Kidney (tissue), 14 donors: Measurements from ENCODE around the gene TMEM9B. TPM values are rescaled to one million over a fixed set of nuclear protein-coding genes. Genes with fewer than 3 reads are reported as not detected.

Source experiments
- DNase-seq, 5 donors: peaks; one replicate each; pipeline ENCODE4 v3.0.0-alpha.2; 2013 to 2020
- FAIRE-seq: peaks from 2 replicates; lab custom pipeline; 2012; peaks lifted over from hg19 to GRCh38; lab: Jason Lieb, UNC
- H3K27ac ChIP-seq, 2 donors: one replicate each; pipeline ENCODE4 v1.7.0; 2013; ENCODE audit warnings: low read depth in 2 of 2, low read length in 2 of 2, inconsistent platforms in 1 of 2
- H3K27me3 ChIP-seq: one replicate; pipeline ENCODE4 v1.7.1; 2013; ENCODE audit warnings: low read length, inconsistent platforms; ENCODE audit not compliant: control insufficient read depth, insufficient read depth
- H3K36me3 ChIP-seq, 3 donors: one replicate each; pipeline versions ENCODE4 v1.7.0 to v1.7.1; 2013; ENCODE audit warnings: low read length in 3 of 3, control low read depth in 1 of 3, inconsistent platforms in 1 of 3; ENCODE audit not compliant: insufficient read depth in 3 of 3, control insufficient read depth in 2 of 3
- H3K4me1 ChIP-seq, 3 donors: one replicate each; pipeline versions ENCODE4 v1.7.0 to v1.7.1; 2013; ENCODE audit warnings: low read length in 3 of 3, inconsistent platforms in 1 of 3, low read depth in 1 of 3; ENCODE audit not compliant: control insufficient read depth in 2 of 3, insufficient read depth in 2 of 3
- H3K4me3 ChIP-seq, 3 donors: one replicate each; pipeline versions ENCODE4 v1.7.0 to v1.8.1; 2013; ENCODE audit warnings: low read length in 3 of 3, control low read depth in 1 of 3, inconsistent platforms in 1 of 3
- H3K9ac ChIP-seq, 3 donors: one replicate each; pipeline versions ENCODE4 v1.7.0 to v1.7.1; 2013; ENCODE audit warnings: low read length in 3 of 3, control low read depth in 1 of 3, inconsistent platforms in 1 of 3
- H3K9me3 ChIP-seq, 3 donors: one replicate each; pipeline versions ENCODE4 v1.7.0 to v1.7.1; 2013; ENCODE audit warnings: low read length in 3 of 3, control low read depth in 1 of 3, inconsistent platforms in 1 of 3; ENCODE audit not compliant: control insufficient read depth in 2 of 3, insufficient read depth in 1 of 3
- intact Hi-C: fragments of 100-400 bp; cut with DNase I; formaldehyde crosslinking; loops from one replicate; pipeline ENCODE4 v1.11.1; 2022
- polyA plus RNA-seq: library from polyadenylated mRNA; stranded (reverse); fragments of 350-450 nt; fragmentation: Illumina TruSeq; extraction: RNeasy Lipid Tissue Mini Kit (QIAGEN cat#74804); gene quantifications from one replicate; pipeline ENCODE4 v1.2.3, GENCODE V29; 2014; ENCODE audit warnings: low read depth, low replicate concordance; ENCODE audit not compliant: insufficient read depth
- total RNA-seq: library from RNA; stranded (reverse); fragmentation: NEBNext Ultra II Directional; extraction: Animal tissue kit (Norgen Biotek cat#: 25700); gene quantifications from one replicate; pipeline ENCODE4 v1.2.1, GENCODE V29; 2021
- TF ChIP-seq, protein P1 (sequence below): IDR thresholded peaks from 3 replicates; pipeline ENCODE4 v1.5.1; 2012; ENCODE audit warnings: mild to moderate bottlenecking, moderate library complexity, borderline replicate concordance; ENCODE audit not compliant: insufficient read depth; ENCODE audit errors: extremely low read depth
- donor health status: control.
- donor health status: control.
- donor health status: control.
- donor health status: control.
- donor health status: control.
- donor health status: DM: yes; HTN: yes; CAD: no.
- donor health status: Normal renal cell carcinoma (clear cell type).

TMEM9B gene
- total and polyA plus RNA-seq, 2 donors from 2014 or later = 64.4 to 73.0 TPM

DNA sequence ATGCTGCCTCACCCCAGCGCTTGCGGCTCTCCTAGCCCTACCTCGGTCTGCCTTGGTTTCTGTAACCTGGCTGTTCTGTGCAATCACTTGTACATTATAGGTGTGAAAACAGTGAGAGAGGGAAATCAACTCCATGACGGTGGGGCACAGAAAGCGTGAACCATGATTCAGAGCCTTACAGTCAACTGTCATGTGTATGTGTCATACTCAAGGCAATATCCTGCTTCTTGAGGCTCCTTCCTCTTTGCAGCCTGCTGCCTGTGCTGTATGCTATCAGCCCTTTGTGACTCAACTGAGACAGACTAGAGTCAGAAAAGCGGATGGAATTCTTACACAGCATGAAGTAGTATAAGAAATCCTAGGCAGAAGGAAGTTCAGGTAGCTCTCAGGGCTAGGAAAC is 37.5 kb upstream of the TMEM9B start:
- no peak for FAIRE-seq
- intact Hi-C loops = no loop called here
- no peak overlapping the region for H3K9ac ChIP-seq

DNA sequence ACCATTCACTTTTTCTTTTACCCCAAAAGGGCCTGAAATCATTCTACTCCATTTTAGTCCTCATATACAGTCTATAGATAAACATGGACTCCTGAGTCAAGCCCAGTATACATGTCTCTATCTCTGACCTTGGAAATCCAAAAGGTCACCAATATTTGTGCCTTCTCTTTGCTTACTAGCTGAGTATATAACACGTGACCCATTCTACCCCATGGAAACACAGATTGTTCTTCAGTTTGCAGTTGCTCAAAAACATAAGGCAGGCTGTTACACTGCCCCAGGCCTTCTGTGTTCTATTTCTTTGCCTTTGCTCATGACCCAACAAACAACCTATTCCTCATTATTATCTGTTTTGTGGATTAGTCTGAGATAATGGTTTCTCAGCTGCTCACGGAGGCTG is 33.8 kb upstream of the TMEM9B start:
- FAIRE-seq (no peak), DNase-seq (no peak)
- no peaks in the 10 kb centered on the region for H3K36me3 ChIP-seq
- peaks cover 9% of the 10 kb centered on the region for H3K27me3 ChIP-seq
- no peak overlapping the region for H3K27ac ChIP-seq
- peaks cover 0 to 4% (median under 1%) of the 10 kb centered on the region in 3 donors for H3K4me1 ChIP-seq
- TF ChIP-seq, protein P1, sequence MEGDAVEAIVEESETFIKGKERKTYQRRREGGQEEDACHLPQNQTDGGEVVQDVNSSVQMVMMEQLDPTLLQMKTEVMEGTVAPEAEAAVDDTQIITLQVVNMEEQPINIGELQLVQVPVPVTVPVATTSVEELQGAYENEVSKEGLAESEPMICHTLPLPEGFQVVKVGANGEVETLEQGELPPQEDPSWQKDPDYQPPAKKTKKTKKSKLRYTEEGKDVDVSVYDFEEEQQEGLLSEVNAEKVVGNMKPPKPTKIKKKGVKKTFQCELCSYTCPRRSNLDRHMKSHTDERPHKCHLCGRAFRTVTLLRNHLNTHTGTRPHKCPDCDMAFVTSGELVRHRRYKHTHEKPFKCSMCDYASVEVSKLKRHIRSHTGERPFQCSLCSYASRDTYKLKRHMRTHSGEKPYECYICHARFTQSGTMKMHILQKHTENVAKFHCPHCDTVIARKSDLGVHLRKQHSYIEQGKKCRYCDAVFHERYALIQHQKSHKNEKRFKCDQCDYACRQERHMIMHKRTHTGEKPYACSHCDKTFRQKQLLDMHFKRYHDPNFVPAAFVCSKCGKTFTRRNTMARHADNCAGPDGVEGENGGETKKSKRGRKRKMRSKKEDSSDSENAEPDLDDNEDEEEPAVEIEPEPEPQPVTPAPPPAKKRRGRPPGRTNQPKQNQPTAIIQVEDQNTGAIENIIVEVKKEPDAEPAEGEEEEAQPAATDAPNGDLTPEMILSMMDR = no peak
- H3K9ac ChIP-seq = no peak overlapping the region
- H3K9me3 ChIP-seq = no peaks in the 10 kb centered on the region
- intact Hi-C loops = no loop called here
- no peak overlapping the region for H3K4me3 ChIP-seq

More for the DNA sequence above, 37.5 kb upstream of the TMEM9B start:
- Histone ChIP-seq H3K27ac (no peak overlapping the region), H3K4me1 (peaks cover 2 to 8% (median 6%) of the 10 kb centered on the region in 3 donors), H3K36me3 (no peaks in the 10 kb centered on the region), H3K9me3 (no peaks in the 10 kb centered on the region), H3K27me3 (peaks cover 16% of the 10 kb centered on the region), H3K4me3 (no peak overlapping the region)
- no peak for DNase-seq
- TF ChIP-seq, protein P1 = no peak

DNA sequence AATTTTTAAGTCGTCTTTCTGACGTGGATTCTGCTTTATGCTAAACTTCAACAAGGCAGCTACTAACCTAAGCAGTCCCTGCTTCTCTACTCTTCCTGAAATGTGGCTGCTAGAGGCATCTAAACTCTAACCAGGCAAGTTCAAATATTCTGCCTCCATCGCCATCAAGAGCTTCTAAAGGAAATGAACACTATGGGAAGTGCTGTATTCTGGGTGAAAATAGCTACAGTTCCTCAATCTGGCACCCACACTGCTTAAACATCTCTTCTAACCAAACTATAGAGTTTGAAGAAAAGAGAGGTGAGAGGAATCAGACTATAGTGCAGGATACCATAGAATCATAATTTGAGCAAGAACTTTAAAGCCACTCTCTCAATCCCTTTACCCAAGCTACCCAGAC is 33.2 kb upstream of the TMEM9B start:
- intact Hi-C loops = no loop called here
- H3K27me3 ChIP-seq = peaks cover 3% of the 10 kb centered on the region
- H3K9me3 ChIP-seq = no peaks in the 10 kb centered on the region
- H3K4me3 ChIP-seq = no peak overlapping the region
- no peaks in the 10 kb centered on the region for H3K4me1 ChIP-seq
- H3K36me3 ChIP-seq = no peaks in the 10 kb centered on the region
- H3K27ac ChIP-seq = no peak overlapping the region
- H3K9ac ChIP-seq = no peak overlapping the region
- TF ChIP-seq, protein P1 = no peak
- DNase-seq = no peak
- no peak for FAIRE-seq

DNA sequence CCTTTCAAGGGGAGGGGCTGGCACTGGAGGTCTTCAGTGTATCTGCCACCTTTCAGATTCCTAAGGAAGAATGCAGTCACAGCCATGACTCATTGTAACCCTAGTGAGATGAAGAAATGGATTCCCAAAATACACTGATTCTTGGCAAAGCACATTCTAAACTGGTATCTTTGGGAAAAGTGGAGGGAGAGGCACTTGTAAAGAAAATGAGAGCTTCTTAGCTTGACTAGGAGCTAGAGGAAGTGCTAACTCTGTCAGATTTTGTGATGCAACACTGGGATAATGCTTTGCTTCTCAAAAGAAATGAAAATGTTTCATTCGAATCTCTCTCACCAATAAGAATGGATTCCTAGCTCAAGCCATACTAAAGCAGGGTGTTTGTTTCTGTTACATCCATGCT is 25.2 kb upstream of the TMEM9B start:
- Histone ChIP-seq H3K36me3 (no peaks in the 10 kb centered on the region), H3K27me3 (no peaks in the 10 kb centered on the region), H3K4me3 (no peak overlapping the region), H3K4me1 (no peaks in the 10 kb centered on the region), H3K9ac (no peak overlapping the region), H3K27ac (no peak overlapping the region), H3K9me3 (no peaks in the 10 kb centered on the region)
- DNase-seq (no peak), FAIRE-seq (no peak)
- intact Hi-C loops = no loop called here
- TF ChIP-seq, protein P1 = no peak
